Upper lobe of left lung (tissue), 6 donors: ENCODE data around the gene KRTAP5-11. TPM values are rescaled to one million over a fixed set of nuclear protein-coding genes. Genes with fewer than 3 reads are reported as not detected.

Experiments
- ATAC-seq, 2 donors: fragments of 200-7000 bp; cut with Tn5 transposase; one replicate each; pipeline ENCODE4 v1.9.1; 2022; ENCODE audit warnings: mild to moderate bottlenecking in 2 of 2, moderate library complexity in 2 of 2; ENCODE audit not compliant: low FRiP score in 2 of 2
- DNase-seq, 2 donors: peaks; one replicate each; pipeline ENCODE4 v3.0.0-alpha.2; 2019 to 2020
- H3K27ac ChIP-seq, 4 donors: fragments of 200-600 bp; sonication (generic); one replicate each; pipeline ENCODE4 v1.5.1; 2016 to 2019
- H3K27me3 ChIP-seq, 4 donors: fragments of 200-600 bp; sonication (generic); one replicate each; pipeline ENCODE4 v1.5.1; 2017 to 2019
- H3K36me3 ChIP-seq, 4 donors: fragments of 200-600 bp; sonication (generic); one replicate each; pipeline ENCODE4 v1.5.1; 2016 to 2019
- H3K4me1 ChIP-seq, 4 donors: fragments of 200-600 bp; sonication (generic); one replicate each; pipeline ENCODE4 v1.5.1; 2018 to 2019
- H3K4me3 ChIP-seq, 4 donors: fragments of 200-600 bp; sonication (generic); one replicate each; pipeline ENCODE4 v1.5.1; 2017 to 2019; ENCODE audit warnings: mild to moderate bottlenecking in 2 of 4, moderate library complexity in 1 of 4
- H3K9me3 ChIP-seq, 4 donors: fragments of 200-600 bp; sonication (generic); one replicate each; pipeline ENCODE4 v1.5.1; 2018 to 2019
- CTCF ChIP-seq, 6 experiments: fragments of 450-650 bp in 4 of 6; fragments of 200-600 bp in 2 of 6; sonication (generic) in 2 of 6; IDR thresholded peaks; one replicate each; pipeline ENCODE4 v1.5.1; 2016 to 2019; ENCODE audit warnings: antibody characterized with exemption in 6 of 6
- EP300 ChIP-seq, 4 donors: sonication (generic); formaldehyde crosslinking; IDR thresholded peaks; one replicate each; pipeline ENCODE4 v1.5.1; 2017; ENCODE audit warnings: antibody characterized with exemption in 4 of 4, control low read depth in 2 of 4
- POLR2A ChIP-seq, 4 donors: fragments of 450-650 bp; IDR thresholded peaks; one replicate each; pipeline ENCODE4 v1.5.1; 2016 to 2017; ENCODE audit warnings: antibody characterized with exemption in 4 of 4, mild to moderate bottlenecking in 2 of 4
- POLR2AphosphoS5 ChIP-seq, 2 donors: sonication (generic); formaldehyde crosslinking; IDR thresholded peaks; one replicate each; pipeline ENCODE4 v1.5.1; 2017; ENCODE audit warnings: antibody characterized with exemption in 2 of 2
- WGBS, 2 donors: methylation state at CpG; one replicate each; pipeline ENCODE4 v1.1.5; 2017 to 2018; 5-methylcytosine and 5-hydroxymethylcytosine counted together
- total RNA-seq, 6 donors: library from RNA; depleted of rRNA in 4 of 6; stranded (reverse); fragments of >200 nt in 4 of 6; gene quantifications; one replicate each; pipeline versions ENCODE4 v1.1.0 to v1.2.1, GENCODE V29; 2016 to 2021
- donor health status: DM: no; HTN: no; CAD: no; lungs with moderate emphysema.
- donor health status: DM: no; HTN: yes; CAD: no; lungs with severe emphysema.

KRTAP5-11 gene
- total RNA-seq, 6 donors from 2014 or later: not detected

GRCh38 chr11:71558996-71559395 is 23.7 kb downstream of the KRTAP5-11 start:
- no peak for ATAC-seq

GRCh38 chr11:71557257-71557656 is 25.4 kb downstream of the KRTAP5-11 start:
- Histone ChIP-seq H3K27me3 (no peaks in the 10 kb centered on the region), H3K9me3 (no peaks in the 10 kb centered on the region), H3K27ac (no peak overlapping the region), H3K4me3 (no peak overlapping the region), H3K4me1 (no peaks in the 10 kb centered on the region), H3K36me3 (no peaks in the 10 kb centered on the region)
- no peak for DNase-seq
- no peak for ATAC-seq
- TF ChIP-seq POLR2AphosphoS5 (IDR thresholded peaks at IDR 0.05) (no peak), CTCF (IDR thresholded peaks at IDR 0.05) (no peak)

More at GRCh38 chr11:71558996-71559395, 23.7 kb downstream of the KRTAP5-11 start:
- no peak for TF ChIP-seq EP300 (IDR thresholded peaks at IDR 0.05)
- TF ChIP-seq POLR2AphosphoS5 (IDR thresholded peaks at IDR 0.05): no peak
- TF ChIP-seq CTCF (IDR thresholded peaks at IDR 0.05): no peak
- no peak for TF ChIP-seq POLR2A (IDR thresholded peaks at IDR 0.05)
- no peaks in the 10 kb centered on the region for H3K4me1 ChIP-seq
- 90 to 95% methylated on average over 1 of the region's 1 CpG for WGBS, 2 donors
- no peaks in the 10 kb centered on the region for H3K36me3 ChIP-seq
- no peaks in the 10 kb centered on the region for H3K9me3 ChIP-seq
- H3K4me3 ChIP-seq: no peak overlapping the region
- DNase-seq: no peak
- no peak overlapping the region for H3K27ac ChIP-seq
- H3K27me3 ChIP-seq: no peaks in the 10 kb centered on the region

- TF ChIP-seq POLR2A (IDR thresholded peaks at IDR 0.05) (no peak), CTCF (IDR thresholded peaks at IDR 0.05) (no peak), POLR2AphosphoS5 (IDR thresholded peaks at IDR 0.05) (no peak), EP300 (IDR thresholded peaks at IDR 0.05) (no peak)
Observed at GRCh38 chr11:71556018-71556417, 26.7 kb downstream of the KRTAP5-11 start.

GRCh38 chr11:71555508-71555907 is 27.2 kb downstream of the KRTAP5-11 start:
- Histone ChIP-seq H3K27ac (no peak overlapping the region), H3K4me1 (no peaks in the 10 kb centered on the region), H3K27me3 (no peaks in the 10 kb centered on the region), H3K9me3 (no peaks in the 10 kb centered on the region), H3K36me3 (no peaks in the 10 kb centered on the region), H3K4me3 (no peak overlapping the region)
- DNase-seq (no peak), ATAC-seq (peak in 1 of 2 donors; percentile 19)
- WGBS, 2 donors: 80 to 95% methylated on average over 3 to 6 of the region's 11 CpGs
- TF ChIP-seq POLR2AphosphoS5 (IDR thresholded peaks at IDR 0.05): no peak
- no peak for TF ChIP-seq CTCF (IDR thresholded peaks at IDR 0.05)
- no peak for TF ChIP-seq EP300 (IDR thresholded peaks at IDR 0.05)
- TF ChIP-seq POLR2A (IDR thresholded peaks at IDR 0.05): no peak

More at GRCh38 chr11:71556018-71556417, 26.7 kb downstream of the KRTAP5-11 start:
- Histone ChIP-seq H3K4me1 (no peaks in the 10 kb centered on the region), H3K9me3 (no peaks in the 10 kb centered on the region), H3K27ac (no peak overlapping the region), H3K36me3 (no peaks in the 10 kb centered on the region), H3K27me3 (no peaks in the 10 kb centered on the region), H3K4me3 (no peak overlapping the region)
- 84 to 90% methylated on average over 4 of the region's 4 CpGs for WGBS, 2 donors
- ATAC-seq (no peak), DNase-seq (no peak)

- no peaks in the 10 kb centered on the region for H3K27me3 ChIP-seq
- H3K27ac ChIP-seq: no peak overlapping the region
- no peak for DNase-seq
- peak in 1 of 2 donors; percentile 9 for ATAC-seq
- TF ChIP-seq POLR2A (IDR thresholded peaks at IDR 0.05) (no peak), POLR2AphosphoS5 (IDR thresholded peaks at IDR 0.05) (no peak), EP300 (IDR thresholded peaks at IDR 0.05) (no peak), CTCF (IDR thresholded peaks at IDR 0.05) (no peak)
- H3K36me3 ChIP-seq: no peaks in the 10 kb centered on the region
- no peak overlapping the region for H3K4me3 ChIP-seq
- WGBS, 2 donors: 89% methylated on average over 4 of the region's 6 CpGs; no CpG with 5 or more reads in 1 of the 2 donors
- no peaks in the 10 kb centered on the region for H3K4me1 ChIP-seq
- no peaks in the 10 kb centered on the region for H3K9me3 ChIP-seq
Observed at GRCh38 chr11:71554996-71555395, 27.7 kb downstream of the KRTAP5-11 start.
